SK-N-SH (cell line): ENCODE results near the gene ABCG1. TPM values are rescaled to one million over a fixed set of nuclear protein-coding genes. Genes with fewer than 3 reads are reported as not detected.

Experiments
- CTCF ChIA-PET: fragments of 300-600, 350-600 bp; formaldehyde crosslinking; extraction: SDS; loops from one replicate; lab custom pipeline; 2021; lab: Yijun Ruan, JAX
- POLR2A ChIA-PET: fragments of 350-600 bp; sonication (Branson Sonifier 250); formaldehyde crosslinking; extraction: SDS; loops from one replicate; lab custom pipeline; 2020; ENCODE audit warnings: antibody characterized with exemption, inconsistent platforms; lab: Yijun Ruan, JAX
- DNase-seq: peaks from one replicate; pipeline ENCODE4 v3.0.0; 2012
- H2AFZ ChIP-seq: fragments of 200-600 bp; sonication (generic); 2 replicates; pipeline ENCODE4 v1.8.1; 2016; ENCODE audit warnings: antibody characterized with exemption, mild to moderate bottlenecking, low read depth
- H3F3A ChIP-seq: fragments of 200-600 bp; sonication (generic); replicated peaks from 2 replicates; pipeline ENCODE3; 2016; ENCODE audit warnings: antibody characterized with exemption, mild to moderate bottlenecking; ENCODE audit not compliant: insufficient read depth
- H3K27ac ChIP-seq, 2 experiments: fragments of 200-500 bp in 1 of 2; fragments of 200-600 bp in 1 of 2; sonication (Bioruptor generic) in 1 of 2; sonication (generic), shearing (Covaris generic) in 1 of 2; 2 replicates each; pipeline versions ENCODE4 v1.5.1 to v1.6.1; 2014 to 2016; ENCODE audit warnings: low read depth in 2 of 2, inconsistent platforms in 1 of 2, low read length in 1 of 2, mild to moderate bottlenecking in 1 of 2, mixed read lengths in 1 of 2
- H3K27me3 ChIP-seq: fragments of 200-600 bp; sonication (generic), shearing (Covaris generic); 2 replicates; pipeline ENCODE4 v1.6.1; 2016; ENCODE audit warnings: mixed run types; ENCODE audit not compliant: insufficient read depth
- H3K36me3 ChIP-seq, 2 experiments: fragments of 200-500 bp in 1 of 2; fragments of 200-600 bp in 1 of 2; sonication (Bioruptor generic) in 1 of 2; sonication (generic) in 1 of 2; replicated peaks in 1 of 2; 2 replicates each; pipeline versions ENCODE3 to v1.5.1; 2014 to 2016; ENCODE audit warnings: low read length in 1 of 2, mild to moderate bottlenecking in 1 of 2; ENCODE audit not compliant: insufficient read depth in 2 of 2, control insufficient read depth in 1 of 2
- H3K4me1 ChIP-seq, 2 experiments: fragments of 200-500 bp in 1 of 2; fragments of 200-600 bp in 1 of 2; sonication (Bioruptor generic) in 1 of 2; sonication (generic), shearing (Covaris generic) in 1 of 2; 2 replicates each; pipeline versions ENCODE4 v1.5.1 to v1.6.1; 2014 to 2016; ENCODE audit warnings: low read depth in 1 of 2, low read length in 1 of 2, mixed run types in 1 of 2; ENCODE audit not compliant: insufficient read depth in 2 of 2, control insufficient read depth in 1 of 2
- H3K4me2 ChIP-seq: fragments of 200-600 bp; sonication (generic), shearing (Covaris generic); 2 replicates; pipeline ENCODE4 v1.6.1; 2017; ENCODE audit warnings: mixed run types
- H3K4me3 ChIP-seq, 2 experiments: fragments of 200-500 bp in 1 of 2; fragments of 200-600 bp in 1 of 2; sonication (Bioruptor generic) in 1 of 2; sonication (generic), shearing (Covaris generic) in 1 of 2; 2 replicates each; pipeline versions ENCODE4 v1.5.1 to v1.8.1; 2014 to 2016; ENCODE audit warnings: low read depth in 2 of 2, inconsistent platforms in 1 of 2, low read length in 1 of 2, mild to moderate bottlenecking in 1 of 2, mixed read lengths in 1 of 2, moderate library complexity in 1 of 2
- H3K79me2 ChIP-seq: fragments of 200-600 bp; sonication (generic); 2 replicates; pipeline ENCODE4 v1.8.1; 2017; ENCODE audit warnings: mild to moderate bottlenecking; ENCODE audit not compliant: insufficient read depth
- H3K9ac ChIP-seq: fragments of 200-600 bp; sonication (generic); 2 replicates; pipeline ENCODE4 v1.6.1; 2017; ENCODE audit warnings: mixed run types
- H3K9me2 ChIP-seq: fragments of 200-600 bp; sonication (generic); 2 replicates; pipeline ENCODE4 v1.6.1; 2017; ENCODE audit warnings: mixed run types
- H3K9me3 ChIP-seq: fragments of 200-600 bp; sonication (generic); 2 replicates; pipeline ENCODE4 v1.6.1; 2017; ENCODE audit warnings: mixed run types, mild to moderate bottlenecking, moderate library complexity
- H4K20me1 ChIP-seq: fragments of 200-600 bp; sonication (generic); 2 replicates; pipeline ENCODE4 v1.6.1; 2017; ENCODE audit warnings: mild to moderate bottlenecking, mixed run types; ENCODE audit not compliant: insufficient read depth
- EP300 ChIP-seq, 2 experiments: IDR thresholded peaks; 2 replicates each; pipeline versions ENCODE4 v1.4.0 to v1.6.1; 2012; ENCODE audit warnings: borderline replicate concordance in 1 of 2, low read depth in 1 of 2, low read length in 1 of 2
- FOSL2 ChIP-seq: IDR thresholded peaks from 2 replicates; pipeline ENCODE4 v1.4.0; 2012; ENCODE audit warnings: low read depth, mild to moderate bottlenecking, moderate library complexity, borderline replicate concordance
- FOXJ3 ChIP-seq: sonication (generic); formaldehyde crosslinking; IDR thresholded peaks from 2 replicates; pipeline ENCODE4 v1.5.1; 2020; ENCODE audit warnings: mild to moderate bottlenecking, missing genetic modification reagents
- NFIC ChIP-seq: IDR thresholded peaks from 2 replicates; pipeline ENCODE4 v1.4.0; 2012; ENCODE audit warnings: borderline replicate concordance
- NRF1 ChIP-seq: IDR thresholded peaks from 2 replicates; pipeline ENCODE4 v1.6.1; 2012; ENCODE audit warnings: low read depth, mild to moderate bottlenecking, low read length
- PBX3 ChIP-seq: IDR thresholded peaks from 2 replicates; pipeline ENCODE4; 2012
- POLR2AphosphoS5 ChIP-seq: IDR thresholded peaks from 2 replicates; pipeline ENCODE4 v1.6.1; 2012; ENCODE audit warnings: low read depth, low read length
- SMC3 ChIP-seq: IDR thresholded peaks from 2 replicates; pipeline ENCODE4 v1.6.1; 2012; ENCODE audit warnings: low read depth, low read length, improper control_type of control experiment
- TEAD4 ChIP-seq: IDR thresholded peaks from 2 replicates; pipeline ENCODE4 v1.4.0; 2012; ENCODE audit warnings: mild to moderate bottlenecking, borderline replicate concordance; ENCODE audit not compliant: insufficient read depth
- USF1 ChIP-seq: IDR thresholded peaks from 2 replicates; pipeline ENCODE4 v1.4.0; 2012; ENCODE audit warnings: low read depth, borderline replicate concordance
- WGBS: methylation state at CpG from one replicate; pipeline ENCODE4 v1.1.6; 2017; ENCODE audit warnings: low lambda C conversion rate; 5-methylcytosine and 5-hydroxymethylcytosine counted together
- polyA plus RNA-seq, 3 experiments: library from polyadenylated mRNA; depleted of rRNA; stranded (reverse); fragments of >200 nt; gene quantifications; 2 replicates each; pipeline ENCODE4 v1.2.3, GENCODE V29; 2012

The ABCG1 gene
- polyA plus RNA-seq, 1 of the 3 experiments (the other 2 are of a cell fraction), result 0.07 TPM

GRCh38 chr21:42209801-42210479 is 9.0 kb upstream of the ABCG1 start:
- H3K4me2 ChIP-seq, result no peak overlapping the region
- H3K27ac ChIP-seq, result no peak overlapping the region
- ChIA-PET POLR2A (no interaction called here), CTCF (interaction anchor here (1.1 to 2.0 kb wide), 4 partner anchors 46 to 64 kb away, joined by 3 to 4 read pairs (median 3); no protein-coding TSS in a partner anchor)
- no peak for DNase-seq
- no peaks in the 10 kb centered on the region; a peak in 1 of 4 replicates for H3K4me1 ChIP-seq
- H2AFZ ChIP-seq, result no peak overlapping the region
- 36% methylated on average over 11 of the region's 11 CpGs for WGBS
- no peak for TF ChIP-seq SMC3
- no peak for TF ChIP-seq FOXJ3 (CRISPR knock-in tag)
- TF ChIP-seq TEAD4, result no peak
- no peak for TF ChIP-seq EP300 (IDR thresholded peaks at IDR 0.05; ENCODE audit: borderline replicate concordance in 1 of 2, low read depth in 1 of 2, low read length in 1 of 2)
- no peak for TF ChIP-seq NFIC
- no peaks in the 10 kb centered on the region for H3K9me3 ChIP-seq
- H3K27me3 ChIP-seq, result no peaks in the 10 kb centered on the region
- H3K9ac ChIP-seq, result no peak overlapping the region
- no peaks in the 10 kb centered on the region for H3K9me2 ChIP-seq
- no peaks in the 10 kb centered on the region for H3K79me2 ChIP-seq
- H4K20me1 ChIP-seq, result no peaks in the 10 kb centered on the region
- H3K36me3 ChIP-seq, result no peaks in the 10 kb centered on the region
- H3F3A ChIP-seq, result no peaks in the 10 kb centered on the region
- no peak overlapping the region for H3K4me3 ChIP-seq

GRCh38 chr21:42212266-42212665 is 6.7 kb upstream of the ABCG1 start:
- H3K4me3 ChIP-seq, result no peak overlapping the region
- CTCF ChIA-PET, result no interaction called here
- no peaks in the 10 kb centered on the region for H3K27me3 ChIP-seq
- no peak overlapping the region for H2AFZ ChIP-seq
- H3K4me1 ChIP-seq, result no peaks in the 10 kb centered on the region; a peak in 1 of 4 replicates
- H3K9me3 ChIP-seq, result no peaks in the 10 kb centered on the region
- H3K9ac ChIP-seq, result no peak overlapping the region
- no peak for TF ChIP-seq POLR2AphosphoS5
- TF ChIP-seq, all 33 proteins: peak for 0
- DNase-seq, result no peak
- POLR2A ChIA-PET, result interaction anchor here (0.6 kb wide), 1 partner anchor 38 kb away, joined by 4 read pairs; no protein-coding TSS in a partner anchor
- H3K79me2 ChIP-seq, result no peaks in the 10 kb centered on the region
- no peak overlapping the region for H3K4me2 ChIP-seq
- H4K20me1 ChIP-seq, result no peaks in the 10 kb centered on the region
- no peaks in the 10 kb centered on the region for H3F3A ChIP-seq
- H3K27ac ChIP-seq, result no peak overlapping the region
- H3K9me2 ChIP-seq, result no peaks in the 10 kb centered on the region
- WGBS, result 39% methylated on average over 3 of the region's 3 CpGs
- H3K36me3 ChIP-seq, result no peaks in the 10 kb centered on the region

GRCh38 chr21:42213082-42213774 is 5.7 kb upstream of the ABCG1 start:
- H3K9me3 ChIP-seq, result no peaks in the 10 kb centered on the region
- TF ChIP-seq NRF1, result no peak
- no peak for TF ChIP-seq USF1
- no peak for TF ChIP-seq FOXJ3 (CRISPR knock-in tag)
- TF ChIP-seq FOSL2, result no peak
- no peak for TF ChIP-seq NFIC
- no peak for TF ChIP-seq TEAD4
- no peak for TF ChIP-seq PBX3
- TF ChIP-seq, all 33 proteins: peak for 0
- H2AFZ ChIP-seq, result no peak overlapping the region
- no peak for DNase-seq
- no peaks in the 10 kb centered on the region for H3K36me3 ChIP-seq
- H3K9me2 ChIP-seq, result no peaks in the 10 kb centered on the region
- H3K4me1 ChIP-seq, result no peaks in the 10 kb centered on the region; a peak in 1 of 4 replicates
- H3K9ac ChIP-seq, result no peak overlapping the region
- 62% methylated on average over 3 of the region's 5 CpGs for WGBS
- no peak overlapping the region for H3K4me2 ChIP-seq
- CTCF ChIA-PET, result no interaction called here
- H4K20me1 ChIP-seq, result no peaks in the 10 kb centered on the region
- no peaks in the 10 kb centered on the region for H3K79me2 ChIP-seq
- no peaks in the 10 kb centered on the region for H3K27me3 ChIP-seq
- POLR2A ChIA-PET, result no interaction called here
- no peak overlapping the region for H3K27ac ChIP-seq
- H3K4me3 ChIP-seq, result no peak overlapping the region
- H3F3A ChIP-seq, result no peaks in the 10 kb centered on the region
